HG03196 (cell line): ENCODE results near the gene MYOD1.

Experiments
- ATAC-seq: cut with Tn5 transposase; IDR thresholded peaks from one replicate; pipeline ENCODE4 v1.9.1; 2021; ENCODE audit not compliant: unreplicated experiment

MYOD1 gene

GRCh38 chr11:17700991-17701390 lies 18.4 kb upstream of the MYOD1 start:
- ATAC-seq, result no peak

GRCh38 chr11:17702876-17703275 lies 16.5 kb upstream of the MYOD1 start:
- ATAC-seq, result no peak

- ATAC-seq, result no peak
Measured at GRCh38 chr11:17703951-17704350, 15.4 kb upstream of the MYOD1 start.

GRCh38 chr11:17707830-17708229 lies 11.5 kb upstream of the MYOD1 start:
- no peak for ATAC-seq

GRCh38 chr11:17711836-17712235 lies 7.5 kb upstream of the MYOD1 start:
- ATAC-seq, result no peak

GRCh38 chr11:17713851-17714250 lies 5.5 kb upstream of the MYOD1 start:
- ATAC-seq, result no peak

GRCh38 chr11:17714356-17714854 lies 5.0 kb upstream of the MYOD1 start:
- ATAC-seq, result no peak

GRCh38 chr11:17714870-17715269 lies 4.5 kb upstream of the MYOD1 start:
- no peak for ATAC-seq

- no peak for ATAC-seq
Measured at GRCh38 chr11:17716807-17717206, 2.6 kb upstream of the MYOD1 start.

GRCh38 chr11:17718015-17718414 lies 1.4 kb upstream of the MYOD1 start:
- no peak for ATAC-seq

GRCh38 chr11:17718510-17718962 lies 835 bp upstream of the MYOD1 start:
- no peak for ATAC-seq

- ATAC-seq, result no peak
Measured at GRCh38 chr11:17719938-17720795, 796 bp downstream of the MYOD1 start.

- ATAC-seq, result no peak
Measured at GRCh38 chr11:17720796-17721171, 1.4 kb downstream of the MYOD1 start.

GRCh38 chr11:17721242-17721999 lies 2.0 kb downstream of the MYOD1 start:
- ATAC-seq, result no peak

- ATAC-seq, result no peak
Measured at GRCh38 chr11:17722000-17722643, 2.8 kb downstream of the MYOD1 start.

GRCh38 chr11:17724020-17724908 lies 4.9 kb downstream of the MYOD1 start:
- ATAC-seq, result no peak

GRCh38 chr11:17725174-17725573 lies 5.8 kb downstream of the MYOD1 start:
- no peak for ATAC-seq

GRCh38 chr11:17730137-17730536 lies 10.8 kb downstream of the MYOD1 start:
- ATAC-seq, result no peak

GRCh38 chr11:17730608-17731462 lies 11.5 kb downstream of the MYOD1 start:
- ATAC-seq, result peak; percentile 37

GRCh38 chr11:17733261-17733660 lies 13.9 kb downstream of the MYOD1 start:
- ATAC-seq, result no peak
